HG03060 (cell line): Measurements from ENCODE around the gene GTF3C2.
"Not testable (repeated sequence)": the region's sequence is repeated elsewhere in the genome, so short reads cannot be mapped to it uniquely, and the experiment has no call there.

Source experiments
- ATAC-seq: cut with Tn5 transposase; IDR thresholded peaks from one replicate; pipeline ENCODE4 v1.9.1; 2021; ENCODE audit warnings: low read depth, moderate number of reproducible peaks; ENCODE audit not compliant: unreplicated experiment

GTF3C2 gene

DNA sequence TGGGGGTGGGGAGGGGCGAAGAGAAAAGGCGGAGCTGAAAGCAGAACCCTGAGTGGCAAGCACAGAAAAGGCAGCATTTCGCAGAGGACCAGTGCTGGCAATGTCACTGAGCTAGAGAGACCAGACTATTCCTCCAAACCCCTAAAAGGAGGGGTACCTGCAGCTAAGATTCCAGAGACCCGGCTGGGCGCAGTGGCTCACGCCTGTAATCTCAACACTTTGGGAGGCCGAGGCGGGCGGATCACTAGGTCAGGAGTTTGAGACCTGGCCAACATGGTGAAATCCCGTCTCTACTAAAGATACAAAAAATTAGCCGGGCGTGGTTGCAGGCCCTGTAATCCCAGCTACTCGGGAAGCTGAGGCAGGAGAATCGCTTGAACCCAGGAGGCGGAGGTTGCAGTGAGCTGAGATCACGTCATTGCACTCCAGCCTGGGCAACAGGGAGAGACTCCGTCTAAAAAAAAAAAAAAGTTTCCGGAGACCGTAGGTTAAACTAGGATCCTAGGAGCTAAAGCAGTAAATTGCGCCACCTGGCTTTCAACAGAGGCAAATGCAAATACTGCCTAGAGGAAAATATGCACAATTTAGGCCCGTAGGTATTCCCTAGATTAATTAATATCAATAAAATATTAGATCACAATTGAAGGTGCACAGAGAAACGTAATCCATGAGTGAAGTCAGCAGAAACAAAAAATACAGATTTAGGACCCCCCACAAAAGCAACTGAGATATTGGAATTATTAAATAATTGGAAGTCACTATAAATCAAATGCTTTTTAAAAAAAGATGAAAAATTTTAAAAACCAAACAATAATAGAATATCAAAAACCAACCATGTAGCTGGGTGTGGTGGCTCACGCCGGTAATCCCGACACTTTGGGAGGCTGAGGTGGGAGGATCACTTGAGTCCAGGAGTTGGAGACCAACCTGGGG lies 53.2 kb downstream of the GTF3C2 start:
- ATAC-seq: no peak

DNA sequence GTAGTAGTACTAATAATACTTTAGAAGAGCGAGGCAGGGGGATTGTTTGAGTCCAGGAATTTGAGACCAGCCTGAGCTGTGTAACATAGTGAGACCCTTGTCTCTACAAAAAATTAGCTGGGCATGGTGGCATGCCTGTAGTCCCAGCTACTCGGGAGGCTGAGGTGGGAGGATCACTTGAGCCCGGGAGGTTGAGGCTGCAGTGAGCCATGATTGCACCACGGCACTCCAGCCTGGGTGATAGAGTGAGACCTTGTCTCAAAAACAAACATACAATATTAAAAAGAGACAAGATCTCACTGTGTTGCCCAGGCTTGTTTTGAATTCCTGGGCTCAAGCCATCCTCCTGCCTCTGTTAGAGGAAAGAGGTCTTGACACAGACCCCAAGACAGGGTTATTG lies 56.0 kb downstream of the GTF3C2 start:
- not testable (repeated sequence) for ATAC-seq

DNA sequence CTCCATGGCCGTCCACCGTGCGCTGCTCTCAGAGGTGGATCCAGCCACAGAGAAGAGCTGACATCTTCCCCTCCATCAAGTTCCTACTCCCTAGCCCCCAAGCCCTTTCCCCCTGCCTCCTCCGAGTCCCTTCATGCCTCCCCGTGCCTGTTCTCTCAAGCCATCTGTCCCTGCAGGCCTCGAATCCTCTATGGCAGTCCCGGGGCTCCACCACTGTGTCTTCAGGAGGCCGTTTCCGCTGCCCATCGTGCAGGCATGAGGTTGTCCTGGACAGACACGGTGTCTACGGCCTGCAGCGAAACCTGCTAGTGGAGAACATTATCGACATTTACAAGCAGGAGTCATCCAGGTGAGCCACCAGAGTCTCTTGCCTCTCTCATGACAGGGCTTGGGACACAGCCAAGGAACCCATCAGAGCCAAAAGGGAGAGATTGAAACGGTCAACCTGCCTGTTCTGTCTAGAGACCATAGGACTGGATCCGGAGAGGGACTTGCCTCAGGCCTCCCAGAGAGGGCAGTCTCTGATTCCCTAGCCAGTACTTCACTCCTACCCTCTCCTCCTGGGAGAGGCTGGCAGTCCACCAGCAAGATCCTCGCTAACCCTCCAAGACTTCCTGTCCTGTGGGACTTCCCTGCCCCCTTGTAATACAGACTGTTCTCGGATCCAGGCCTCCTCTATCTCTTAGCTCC lies 58.0 kb downstream of the GTF3C2 start:
- ATAC-seq: no peak

DNA sequence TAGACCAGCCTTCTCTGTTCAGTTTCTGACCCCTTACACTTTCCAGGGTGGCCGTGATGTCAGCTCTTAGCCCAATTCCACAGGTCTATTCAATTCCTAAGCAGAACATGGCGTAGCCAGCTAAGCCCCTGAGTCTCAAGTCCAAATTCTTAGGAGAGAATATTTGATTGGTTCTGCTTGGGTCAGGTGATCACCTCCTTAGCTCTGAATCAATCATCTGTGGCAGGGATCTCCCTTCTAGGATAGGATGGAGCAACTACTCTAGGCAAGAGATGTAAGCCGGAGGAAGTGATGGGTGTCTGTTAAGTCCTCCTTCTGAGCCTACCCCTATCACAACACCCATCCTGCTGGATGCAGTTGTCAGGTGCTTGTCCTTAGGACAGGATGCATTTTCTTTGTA lies 59.4 kb downstream of the GTF3C2 start:
- ATAC-seq: no peak

DNA sequence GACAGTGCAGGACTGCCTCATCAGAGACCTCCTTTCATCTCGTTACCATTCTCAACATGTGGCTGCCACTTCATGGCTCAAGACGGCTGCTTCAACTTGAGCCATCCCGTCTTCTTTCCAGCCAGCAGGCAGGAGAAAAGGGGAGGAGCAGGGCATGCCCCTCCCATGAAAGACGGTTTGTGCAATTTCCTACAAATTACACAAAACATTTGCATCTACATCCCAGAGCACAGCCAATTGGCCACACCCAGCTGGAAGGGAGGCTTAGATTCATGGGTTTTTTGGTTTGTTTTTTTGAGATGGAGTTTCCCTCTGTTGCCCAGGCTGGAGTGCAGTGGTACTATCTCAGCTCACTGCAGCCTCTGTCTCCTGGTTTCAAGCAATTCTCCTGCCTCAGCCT lies 60.1 kb downstream of the GTF3C2 start:
- ATAC-seq: no peak

DNA sequence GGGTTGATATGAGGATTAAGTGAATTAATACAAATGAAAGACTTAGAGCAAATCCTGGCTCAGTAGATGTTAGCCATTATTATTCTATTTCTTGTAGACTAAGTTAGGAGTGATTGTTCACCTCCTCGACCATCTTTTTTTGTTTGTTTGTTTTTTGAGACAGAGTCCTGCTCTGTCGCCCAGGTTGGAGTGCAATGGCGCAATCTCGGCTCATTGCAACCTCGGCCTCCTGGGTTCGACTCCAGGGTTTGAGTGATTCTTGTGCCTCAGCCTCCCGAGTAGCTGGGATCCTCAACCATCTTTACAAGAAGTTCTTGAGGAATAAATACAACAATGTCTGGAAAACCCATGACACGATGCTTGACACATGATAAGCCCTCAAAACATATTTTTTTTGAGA lies 61.6 kb downstream of the GTF3C2 start:
- no peak for ATAC-seq

DNA sequence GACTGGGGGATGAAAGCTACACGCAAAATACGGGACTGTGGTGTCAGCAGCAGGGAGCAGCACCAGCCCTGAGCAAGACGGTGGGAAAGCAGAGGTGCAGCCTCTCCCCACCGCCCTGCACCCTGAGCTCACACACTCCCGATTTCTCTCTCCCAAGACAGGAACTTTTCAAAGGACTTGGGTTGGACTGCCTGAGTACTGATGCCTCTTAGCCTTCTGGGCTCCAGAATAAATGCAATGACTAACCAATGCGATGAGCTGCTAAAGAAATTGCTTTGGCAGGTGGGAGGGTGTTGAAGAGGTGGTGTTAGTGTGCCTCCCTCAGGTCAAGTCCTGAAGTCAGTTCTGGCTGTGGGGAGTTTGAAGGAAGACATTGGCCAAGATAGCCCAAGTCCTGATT lies 64.7 kb downstream of the GTF3C2 start:
- no peak for ATAC-seq

DNA sequence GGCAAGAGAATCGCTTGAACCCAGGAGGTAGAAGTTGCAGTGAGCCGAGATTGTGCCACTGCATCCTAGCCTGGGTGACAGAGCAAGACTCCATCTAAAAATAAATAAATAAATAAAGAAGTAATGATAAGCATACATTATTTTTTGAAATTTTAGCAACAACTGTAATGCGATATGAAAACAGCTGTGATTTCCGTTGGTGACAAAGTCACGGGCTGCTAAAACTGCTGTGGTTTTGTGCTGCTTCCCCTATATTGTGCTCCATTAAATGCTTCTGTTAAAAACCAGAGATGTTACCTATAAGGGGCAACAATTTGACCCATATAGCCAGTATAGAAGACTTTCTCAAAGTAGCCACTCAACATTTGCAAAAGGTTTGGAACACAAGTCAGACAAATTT lies 66.0 kb downstream of the GTF3C2 start:
- no peak for ATAC-seq

DNA sequence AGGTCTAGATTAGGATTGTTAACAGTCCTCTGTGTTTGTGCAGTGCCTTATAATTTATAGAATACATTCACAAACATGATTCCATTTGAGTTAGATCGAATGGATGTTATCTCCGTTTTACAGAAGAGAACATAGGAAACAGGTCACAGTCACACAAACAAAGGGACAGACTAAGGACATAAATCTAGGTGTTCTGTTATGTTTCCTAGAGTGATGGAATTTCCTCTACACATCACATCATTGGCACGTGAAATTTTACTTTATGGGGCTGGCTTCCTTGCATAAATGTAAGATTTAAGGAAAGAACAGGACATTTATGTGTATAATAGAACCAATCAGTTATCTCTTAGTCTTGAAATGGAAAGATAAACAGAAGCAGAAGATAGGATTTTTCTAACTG lies 68.0 kb downstream of the GTF3C2 start:
- ATAC-seq: no peak

DNA sequence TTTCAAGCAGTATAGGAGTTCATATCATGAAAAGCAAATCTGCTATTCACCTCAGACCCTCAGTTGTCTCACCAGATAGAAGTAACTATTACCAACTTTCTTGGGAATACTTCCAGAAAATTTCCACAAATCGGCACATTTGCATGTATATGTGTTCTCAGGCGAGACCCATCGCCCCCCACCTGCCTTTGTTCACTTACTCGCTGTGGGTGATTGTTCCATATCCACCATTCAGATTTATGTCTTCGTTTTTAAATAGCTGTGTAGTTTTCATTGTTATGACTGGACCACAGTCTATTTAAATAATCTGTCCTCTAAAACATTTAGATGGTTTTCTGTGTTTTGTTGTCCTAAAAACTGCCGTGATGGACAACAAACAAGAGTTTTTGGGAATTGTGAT lies 71.1 kb downstream of the GTF3C2 start:
- no peak for ATAC-seq

DNA sequence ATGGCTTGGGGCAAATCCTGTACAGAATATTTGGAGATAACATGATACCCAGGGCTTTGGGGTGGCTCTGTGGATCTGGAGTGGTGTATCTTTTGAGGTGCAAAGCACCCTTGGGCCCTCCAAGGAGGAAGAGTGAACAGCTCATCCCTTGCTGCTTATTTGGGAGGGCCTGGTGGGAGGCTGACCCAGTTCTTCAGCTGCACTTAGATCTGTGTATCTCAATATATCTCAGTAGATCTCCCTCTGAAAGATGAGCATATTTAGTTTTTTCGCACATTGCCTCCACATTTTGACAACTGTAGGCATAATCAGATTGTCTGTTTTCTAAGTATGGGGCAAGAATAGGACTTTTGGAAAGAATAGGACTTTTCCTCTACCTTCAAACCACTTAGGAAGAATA lies 71.6 kb downstream of the GTF3C2 start:
- ATAC-seq: no peak

DNA sequence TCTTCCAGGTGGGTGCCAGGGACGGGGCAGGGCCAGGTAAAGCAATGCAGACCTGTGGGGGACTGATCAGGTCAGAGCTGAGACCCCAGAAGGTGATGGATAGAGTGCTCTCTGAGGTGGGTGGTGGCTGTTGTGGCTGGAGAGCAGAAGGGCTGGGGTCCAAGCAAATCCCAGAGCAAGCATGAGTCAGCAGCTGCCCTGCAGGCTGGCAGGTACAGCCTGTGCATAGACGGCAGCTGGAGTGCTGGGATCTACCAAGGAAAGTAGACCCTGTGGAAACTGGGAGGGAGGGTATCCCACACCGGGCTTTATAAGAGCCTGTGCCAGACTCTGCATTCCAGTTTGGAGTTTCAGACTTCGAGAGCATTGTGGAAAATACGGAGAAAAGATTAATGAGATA lies 73.7 kb downstream of the GTF3C2 start:
- ATAC-seq: no peak

DNA sequence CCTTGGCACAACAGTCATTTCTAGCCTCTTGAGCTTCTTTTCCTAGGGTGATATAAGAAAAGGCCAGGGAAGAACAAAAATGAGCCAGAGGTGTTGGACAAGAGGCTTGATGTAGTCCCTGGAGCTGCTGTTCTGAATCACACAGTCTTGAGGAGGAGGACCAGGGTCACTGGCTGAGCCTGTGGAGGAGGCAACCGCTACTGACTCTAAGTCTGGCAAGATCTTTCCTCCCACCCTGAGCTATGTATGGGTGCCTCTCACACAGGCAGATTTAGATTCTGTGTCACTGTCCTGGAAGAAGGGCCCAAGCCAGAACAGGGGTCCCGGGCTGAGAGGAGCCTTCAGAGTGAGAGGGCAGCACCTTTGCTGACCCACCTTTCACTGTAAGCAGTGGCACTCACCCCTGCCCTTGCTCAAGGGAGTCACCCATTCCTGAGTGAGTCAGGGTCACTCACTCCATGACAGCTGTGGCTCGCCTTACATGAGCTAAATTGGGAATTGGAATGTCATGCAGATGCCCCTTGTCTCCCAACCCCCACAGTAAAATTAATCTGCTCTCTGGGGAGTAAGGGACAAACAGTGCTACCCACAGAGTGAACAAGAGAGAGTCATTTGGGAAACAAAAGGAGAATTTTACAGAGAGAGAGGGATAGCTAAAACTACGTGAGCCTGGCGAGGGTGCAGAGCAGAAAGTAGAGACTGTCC lies 74.6 kb downstream of the GTF3C2 start, which contains the start of gene TRIM54:
TSS of gene TRIM54 (plus strand) at position 575 of the 705 bp plus-strand sequence. CDS start 303 bp downstream, outside the sequence.
- ATAC-seq: no peak

DNA sequence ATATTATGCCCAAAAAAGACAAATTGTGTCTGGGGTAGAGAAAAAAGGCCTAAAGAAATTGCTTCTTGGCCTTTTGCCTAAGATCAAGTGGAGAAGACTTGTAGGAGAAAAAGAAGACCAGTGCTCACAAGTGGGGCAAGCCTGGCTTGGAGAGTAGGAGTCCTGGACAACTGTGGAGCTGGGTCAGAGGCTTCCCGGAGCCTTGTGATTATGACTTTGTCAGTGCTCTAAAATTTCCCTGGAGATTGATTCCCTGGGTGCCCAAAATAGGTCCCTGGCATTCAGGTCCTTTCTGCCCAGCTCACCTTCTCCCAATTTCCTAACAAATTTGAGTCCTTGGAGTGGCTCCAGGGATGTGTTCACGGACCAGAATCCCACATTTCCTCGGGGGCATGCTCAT lies 75.1 kb downstream of the GTF3C2 start:
- ATAC-seq: no peak

DNA sequence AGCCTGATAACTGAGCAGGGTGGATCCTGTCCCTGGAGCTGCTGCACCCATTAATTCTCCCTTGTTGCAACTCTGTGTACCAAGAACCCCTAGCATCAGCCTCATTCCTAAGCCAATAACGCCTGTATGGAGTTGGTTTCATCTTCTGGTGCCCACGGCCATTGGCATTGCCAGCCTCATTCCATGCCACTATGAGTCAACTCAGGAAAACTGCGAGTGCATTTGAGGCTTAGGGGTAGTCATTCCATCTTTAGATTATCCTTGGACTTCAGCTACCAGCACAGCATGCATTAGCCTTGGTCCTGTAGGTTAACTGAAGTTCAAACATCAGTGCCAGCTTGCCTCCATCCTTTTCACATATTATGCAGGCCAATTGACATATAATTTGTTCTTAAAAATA lies 75.7 kb downstream of the GTF3C2 start:
- no peak for ATAC-seq

DNA sequence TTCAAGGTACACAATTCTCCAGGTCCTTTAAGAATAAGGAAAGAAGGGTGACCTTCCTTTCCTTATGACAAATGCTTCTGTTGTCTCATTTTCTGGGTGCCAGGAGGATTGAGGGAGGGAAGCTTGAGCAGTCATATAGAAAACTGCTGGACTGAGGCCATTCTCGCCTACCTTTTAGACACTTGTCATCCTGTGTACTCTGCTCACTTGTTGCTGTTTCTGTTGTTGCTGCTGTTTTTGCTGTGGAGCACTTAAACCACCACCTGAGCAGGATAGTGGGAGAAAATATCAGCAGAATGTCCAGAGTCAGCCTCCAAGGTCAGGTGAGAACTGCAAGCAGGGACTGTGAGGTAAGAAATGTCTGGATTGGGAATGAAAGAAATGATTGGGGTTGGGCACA lies 78.6 kb downstream of the GTF3C2 start:
- ATAC-seq: no peak
